Mammary epithelial cell (primary cell): ENCODE data around the gene SKOR2.

Experiments
- CTCF ChIP-seq, 2 donors: IDR thresholded peaks in 1 of 2; conservative IDR thresholded peaks in 1 of 2; 2 replicates each; pipeline ENCODE4 v1.5.1; 2011 to 2012; ENCODE audit warnings: inconsistent platforms in 2 of 2, low read length in 2 of 2, mild to moderate bottlenecking in 2 of 2, control low read depth in 1 of 2, low read depth in 1 of 2; ENCODE audit not compliant: insufficient read depth in 1 of 2; ENCODE audit errors: extremely low read depth in 1 of 2
- EZH2 ChIP-seq: IDR thresholded peaks from 2 replicates; pipeline ENCODE4 v1.6.1; 2012; ENCODE audit warnings: low read length, inconsistent platforms, borderline replicate concordance

DNA sequence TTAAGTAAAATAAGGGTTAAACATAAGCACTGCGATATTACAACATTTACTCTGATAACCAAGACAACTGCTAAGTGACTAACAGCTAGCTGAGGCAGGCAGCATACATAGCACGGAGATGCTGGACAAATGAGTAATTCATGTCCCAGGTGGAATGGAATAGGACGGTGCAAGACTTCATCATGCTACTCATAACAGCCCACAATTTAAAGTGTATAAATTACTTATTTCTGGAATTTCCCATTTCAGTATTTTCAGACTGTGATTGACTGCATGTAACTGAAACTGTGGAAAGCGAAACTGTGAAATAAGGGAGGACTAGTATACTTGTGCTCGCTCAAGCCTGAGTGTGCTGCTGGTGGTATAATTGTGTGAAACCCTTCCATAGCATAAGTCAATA lies 88.2 kb downstream of the SKOR2 start:
- TF ChIP-seq CTCF (conservative IDR thresholded peaks at IDR 0.05 in 1 of 2, IDR thresholded peaks at IDR 0.05 in 1 of 2; ENCODE audit: extremely low read depth in 1 of 2, insufficient read depth in 1 of 2, low read depth in 1 of 2, low read length in 2 of 2) (no peak), EZH2 (no peak)
